GM12891 (cell line): ENCODE measurements around the gene STAT1.

Source experiments
- POLR2A ChIP-seq: IDR thresholded peaks from 2 replicates; pipeline ENCODE4 v1.6.1; 2011; ENCODE audit warnings: low read depth, low read length, control low read depth
- POLR2AphosphoS5 ChIP-seq: IDR thresholded peaks from 2 replicates; pipeline ENCODE4 v1.6.1; 2011; ENCODE audit warnings: low read depth, low read length, control low read depth
- TAF1 ChIP-seq: IDR thresholded peaks from 2 replicates; pipeline ENCODE4 v1.6.1; 2011; ENCODE audit warnings: low read depth, low read length, control low read depth

DNA sequence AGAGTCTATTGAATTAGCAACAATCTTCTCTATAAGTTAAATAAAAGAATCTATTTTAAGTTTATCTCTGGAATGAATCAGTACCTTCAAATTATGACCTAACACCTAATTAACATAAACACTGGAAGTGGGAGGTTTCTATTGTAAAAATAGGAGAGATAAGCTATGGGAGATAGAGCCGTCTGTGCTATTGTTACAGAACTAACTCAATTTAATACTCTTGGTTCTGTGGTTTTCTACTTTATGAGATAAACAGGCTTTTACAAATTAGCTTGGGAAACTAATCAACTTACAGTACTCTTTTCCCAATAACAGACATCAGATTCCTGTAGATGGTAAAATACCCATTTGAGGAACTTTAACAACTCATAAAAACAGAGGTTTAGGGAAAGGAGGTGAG lies 25.6 kb upstream of the STAT1 start:
- no peak for TF ChIP-seq POLR2AphosphoS5
- no peak for TF ChIP-seq POLR2A
- TF ChIP-seq TAF1: no peak
